IPS-NIHi11 (cell line): ENCODE measurements around the gene CCDC88C.

Experiments
- DNase-seq: peaks from one replicate; pipeline ENCODE4 v3.0.0; 2012; ENCODE audit warnings: mixed read lengths, low spot score

CCDC88C gene

DNA sequence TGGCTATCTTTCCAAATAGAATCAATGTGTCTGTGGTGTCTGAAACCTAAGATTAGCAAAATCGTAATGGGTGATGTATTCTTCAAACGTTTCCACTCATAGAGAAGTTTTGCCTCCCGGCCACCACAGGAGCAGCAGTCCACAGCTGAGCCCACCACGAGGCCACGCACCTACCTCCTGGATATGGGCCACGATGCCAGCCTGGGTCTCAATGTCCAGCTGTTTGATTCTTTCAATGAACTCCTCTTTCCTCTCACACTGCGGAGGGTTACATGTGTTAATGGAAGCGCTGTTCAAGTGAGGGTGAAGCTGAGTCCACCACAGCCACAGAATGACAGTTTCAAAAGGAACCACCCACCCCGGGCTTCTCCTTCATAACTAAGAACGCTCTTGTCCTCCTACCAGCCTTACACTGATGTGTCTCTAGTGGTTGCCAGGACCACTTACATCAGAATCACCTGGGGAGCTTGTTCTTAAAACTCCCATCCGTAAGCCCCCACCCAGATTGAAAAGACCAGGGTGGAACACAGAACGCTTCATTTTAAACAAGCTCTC, 75.3 kb downstream of the CCDC88C start:
- DNase-seq, result no peak

- DNase-seq, result no peak
Measured at GRCh38 chr14:91341751-91342154, 75.9 kb downstream of the CCDC88C start.

GRCh38 chr14:91341334-91341733, 76.3 kb downstream of the CCDC88C start:
- no peak for DNase-seq

GRCh38 chr14:91339671-91340369, 77.8 kb downstream of the CCDC88C start:
- DNase-seq, result no peak

- DNase-seq, result no peak
Measured at GRCh38 chr14:91339076-91339475, 78.5 kb downstream of the CCDC88C start.

GRCh38 chr14:91338379-91338778, 79.2 kb downstream of the CCDC88C start:
- DNase-seq, result no peak

- no peak for DNase-seq
Measured at GRCh38 chr14:91337699-91338335, 79.8 kb downstream of the CCDC88C start.

- DNase-seq, result no peak
Measured at GRCh38 chr14:91336093-91336450, 81.5 kb downstream of the CCDC88C start.

GRCh38 chr14:91335191-91336092, 82.2 kb downstream of the CCDC88C start:
- DNase-seq, result no peak

DNA sequence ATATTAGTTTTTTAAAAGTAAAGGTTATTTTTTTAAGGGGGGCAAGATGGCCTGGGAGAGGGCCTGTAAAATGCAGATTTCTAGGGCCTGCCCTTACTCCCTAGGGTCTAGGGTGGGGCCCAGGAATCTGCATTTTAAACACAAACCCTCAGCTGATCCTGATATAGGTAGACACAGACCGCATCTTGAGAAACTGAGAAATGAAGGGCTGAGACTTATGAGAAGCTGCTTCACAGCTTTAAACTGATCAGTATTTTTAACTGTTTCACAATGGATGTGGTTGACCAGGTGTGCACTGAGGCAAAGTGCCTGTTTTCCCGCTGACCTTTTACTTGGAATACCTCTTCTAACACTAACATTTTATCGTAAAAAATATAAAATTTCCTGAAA, 84.0 kb downstream of the CCDC88C start:
- DNase-seq, result no peak

DNA sequence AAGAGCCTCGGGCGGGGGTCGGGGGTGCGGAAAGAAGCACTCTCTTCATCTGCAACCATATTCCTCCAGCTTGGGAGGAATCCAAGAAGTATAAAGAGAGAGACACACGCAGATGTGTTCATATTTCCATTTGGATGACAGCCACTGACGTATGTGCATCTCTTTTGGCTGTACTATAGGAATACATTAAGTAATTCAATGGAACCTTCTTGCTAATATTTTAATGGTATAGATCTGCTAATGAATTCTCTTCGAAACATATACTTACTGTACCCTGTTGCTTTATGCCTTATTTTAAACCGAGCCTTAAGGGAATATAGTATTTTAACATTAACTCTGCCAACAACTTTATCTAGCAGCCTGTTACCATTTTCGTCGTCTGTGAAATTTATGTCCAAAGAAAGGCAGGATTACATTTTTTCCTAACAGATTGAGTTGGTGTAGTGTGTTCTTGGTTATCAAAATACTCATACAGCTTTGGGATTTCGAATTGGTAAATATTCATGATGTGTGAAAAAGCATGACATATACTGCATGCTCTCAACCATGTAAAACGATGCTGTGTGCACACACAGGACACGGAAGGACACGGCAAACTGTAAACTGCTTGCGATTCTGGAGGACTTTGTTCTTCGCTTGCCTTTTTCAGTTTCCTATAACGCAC, 84.5 kb downstream of the CCDC88C start:
- no peak for DNase-seq

DNA sequence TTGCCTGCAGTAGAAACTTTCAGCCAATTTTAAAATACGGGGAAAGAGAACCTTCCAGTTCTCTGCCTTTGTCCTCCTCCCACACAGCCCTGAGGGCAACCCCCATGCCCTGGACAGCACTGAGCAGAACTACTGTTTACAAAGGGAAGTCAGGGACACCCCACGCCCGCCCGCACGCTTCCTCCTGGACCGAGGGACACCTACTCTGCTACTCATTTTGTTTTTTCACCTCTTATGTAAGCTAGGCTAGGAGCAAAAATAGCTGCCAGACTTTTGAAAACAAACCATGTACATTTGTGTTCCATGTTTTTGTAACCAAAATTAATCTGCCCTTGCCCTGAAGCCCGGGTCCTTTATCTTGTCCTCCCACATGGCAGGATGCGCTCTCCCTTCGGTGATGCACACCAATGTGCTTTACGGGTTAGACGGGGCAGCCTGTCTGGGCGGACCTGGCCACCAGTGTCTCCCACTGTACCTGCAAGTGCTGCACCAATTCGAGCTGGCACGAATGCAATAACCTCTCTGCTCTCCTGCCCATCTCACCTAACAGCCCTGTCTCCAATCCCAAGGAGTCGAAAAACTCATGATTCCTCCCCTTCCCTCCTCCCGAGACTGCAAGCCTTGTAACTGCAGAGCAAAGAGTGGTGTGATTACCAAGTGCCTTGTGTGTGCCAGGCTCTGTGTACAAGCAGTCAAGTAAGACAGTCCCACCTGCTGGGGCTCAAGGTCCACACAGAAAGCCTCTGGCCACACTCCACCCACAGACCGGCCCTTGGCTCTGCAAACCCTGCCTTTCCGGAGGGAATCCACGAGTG, 85.2 kb downstream of the CCDC88C start:
- no peak for DNase-seq

GRCh38 chr14:91331721-91332120, 85.9 kb downstream of the CCDC88C start:
- no peak for DNase-seq

- no peak for DNase-seq
Measured at GRCh38 chr14:91330856-91331255, 86.8 kb downstream of the CCDC88C start.

GRCh38 chr14:91330096-91330696, 87.4 kb downstream of the CCDC88C start:
- no peak for DNase-seq

- no peak for DNase-seq
Measured at GRCh38 chr14:91329486-91330014, 88.1 kb downstream of the CCDC88C start.

DNA sequence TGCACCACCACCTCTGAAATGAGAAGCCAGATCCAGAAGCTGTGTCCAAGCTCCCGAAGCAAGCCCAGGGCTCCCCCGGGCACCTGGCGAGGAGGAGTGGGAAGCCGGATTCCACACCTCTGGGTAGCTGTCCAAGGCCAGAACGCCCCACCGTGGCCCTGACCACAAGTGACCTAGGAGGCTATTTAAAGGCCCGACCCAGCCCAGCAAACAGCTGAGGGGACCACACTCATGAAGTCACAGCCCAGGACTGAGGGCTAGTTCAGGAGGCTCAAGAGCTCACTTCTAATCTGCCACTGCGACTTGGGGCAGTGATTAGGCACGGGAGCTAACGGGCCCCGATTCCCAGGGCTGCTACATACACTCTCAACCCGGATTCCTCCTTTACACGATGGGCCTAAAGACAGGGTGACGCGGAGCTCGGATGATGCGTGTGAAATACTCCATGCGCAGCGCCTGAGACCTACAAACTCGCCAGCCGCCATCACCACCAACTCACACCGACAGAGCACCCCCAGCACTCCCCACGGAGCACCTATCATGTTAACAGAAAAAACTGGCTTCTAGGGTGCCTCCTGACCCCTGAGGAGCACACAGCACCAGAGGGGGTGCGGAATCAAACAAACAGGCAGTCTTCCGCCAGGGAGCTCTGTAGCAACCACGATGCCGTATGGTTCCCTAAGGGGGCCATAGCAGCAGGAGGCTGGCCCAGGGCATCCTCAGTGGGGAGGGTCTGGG, 89.1 kb downstream of the CCDC88C start:
- no peak for DNase-seq

DNA sequence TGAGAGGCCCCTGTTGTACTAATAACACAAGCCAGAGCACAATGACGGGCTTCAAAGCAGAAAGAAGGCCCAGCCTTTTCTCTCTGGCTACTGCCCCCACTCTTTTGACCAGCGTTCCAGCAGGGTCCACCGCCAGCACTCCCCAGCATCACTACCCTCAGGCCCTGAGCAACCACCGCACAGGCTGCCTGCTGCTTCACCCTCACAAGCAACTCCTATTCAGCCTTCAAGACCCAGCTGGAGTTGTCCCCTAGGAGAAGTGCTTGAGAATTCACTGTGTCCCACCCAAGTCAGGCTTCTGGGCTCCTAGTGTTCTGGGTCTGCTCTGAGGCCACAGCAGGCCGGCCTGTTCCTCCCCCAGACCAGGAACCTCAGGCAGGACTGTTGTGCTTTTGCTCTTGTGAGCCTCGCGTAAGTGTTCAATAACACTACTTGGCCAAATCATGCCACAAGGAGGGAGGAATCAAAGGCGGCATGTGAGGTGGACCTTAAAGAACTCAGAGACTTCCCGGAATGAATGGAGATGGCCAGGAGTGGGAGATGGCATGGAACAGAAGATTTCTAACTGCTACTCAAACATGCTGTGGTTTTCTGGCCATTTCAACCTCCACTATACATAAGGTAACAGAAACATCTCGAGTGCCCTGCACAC, 89.8 kb downstream of the CCDC88C start:
- no peak for DNase-seq

GRCh38 chr14:91327250-91327595, 90.4 kb downstream of the CCDC88C start:
- no peak for DNase-seq
